ENCODE measurements around the gene AMOT.

AMOT gene

GRCh38 chrX:112840382-112841113, at the start of gene AMOT:
Gene AMOT, minus strand, starts transcription at chrX:112840831. Its CDS starts 17,705 bp downstream, at chrX:112823126.
- no peaks in the 10 kb centered on the region for H3K9me3 ChIP-seq (ENCODE audit: control insufficient read depth, low read length)
- peak within 1 kb of the TSS; percentile 57 for H3K9ac ChIP-seq (ENCODE audit: low read length)
- H3K4me3 ChIP-seq (ENCODE audit: low read length) = peak within 1 kb of the TSS; percentile 41
- H3K36me3 ChIP-seq (ENCODE audit: control insufficient read depth, insufficient read depth, low read length) = no peaks in the 10 kb centered on the region
- H3K4me1 ChIP-seq (ENCODE audit: control insufficient read depth, insufficient read depth, low read length) = peaks cover 4% of the 10 kb centered on the region
- no peaks in the 10 kb centered on the region for H3K27me3 ChIP-seq (ENCODE audit: control insufficient read depth, insufficient read depth, low read length)

GRCh38 chrX:112889400-112889799, 48.8 kb upstream of the AMOT start:
- Histone ChIP-seq H3K4me3 (ENCODE audit: low read length) (no peak overlapping the region), H3K36me3 (ENCODE audit: control insufficient read depth, insufficient read depth, low read length) (no peaks in the 10 kb centered on the region), H3K27me3 (ENCODE audit: control insufficient read depth, insufficient read depth, low read length) (no peaks in the 10 kb centered on the region), H3K4me1 (ENCODE audit: control insufficient read depth, insufficient read depth, low read length) (no peaks in the 10 kb centered on the region), H3K9me3 (ENCODE audit: control insufficient read depth, low read length) (no peaks in the 10 kb centered on the region), H3K9ac (ENCODE audit: low read length) (no peak overlapping the region)

GRCh38 chrX:112888916-112889315, 48.3 kb upstream of the AMOT start:
- Histone ChIP-seq H3K9ac (ENCODE audit: low read length) (no peak overlapping the region), H3K4me3 (ENCODE audit: low read length) (no peak overlapping the region), H3K36me3 (ENCODE audit: control insufficient read depth, insufficient read depth, low read length) (no peaks in the 10 kb centered on the region), H3K9me3 (ENCODE audit: control insufficient read depth, low read length) (no peaks in the 10 kb centered on the region), H3K27me3 (ENCODE audit: control insufficient read depth, insufficient read depth, low read length) (no peaks in the 10 kb centered on the region), H3K4me1 (ENCODE audit: control insufficient read depth, insufficient read depth, low read length) (no peaks in the 10 kb centered on the region)

GRCh38 chrX:112877771-112878173, 37.1 kb upstream of the AMOT start:
- Histone ChIP-seq H3K4me3 (ENCODE audit: low read length) (no peak overlapping the region), H3K36me3 (ENCODE audit: control insufficient read depth, insufficient read depth, low read length) (no peaks in the 10 kb centered on the region), H3K27me3 (ENCODE audit: control insufficient read depth, insufficient read depth, low read length) (no peaks in the 10 kb centered on the region), H3K4me1 (ENCODE audit: control insufficient read depth, insufficient read depth, low read length) (no peaks in the 10 kb centered on the region), H3K9me3 (ENCODE audit: control insufficient read depth, low read length) (no peaks in the 10 kb centered on the region), H3K9ac (ENCODE audit: low read length) (no peak overlapping the region)

GRCh38 chrX:112874614-112875013, 34.0 kb upstream of the AMOT start:
- Histone ChIP-seq H3K27me3 (ENCODE audit: control insufficient read depth, insufficient read depth, low read length) (no peaks in the 10 kb centered on the region), H3K9ac (ENCODE audit: low read length) (no peak overlapping the region), H3K4me3 (ENCODE audit: low read length) (no peak overlapping the region), H3K9me3 (ENCODE audit: control insufficient read depth, low read length) (no peaks in the 10 kb centered on the region), H3K4me1 (ENCODE audit: control insufficient read depth, insufficient read depth, low read length) (no peaks in the 10 kb centered on the region), H3K36me3 (ENCODE audit: control insufficient read depth, insufficient read depth, low read length) (no peaks in the 10 kb centered on the region)

- H3K27me3 ChIP-seq (ENCODE audit: control insufficient read depth, insufficient read depth, low read length) = no peaks in the 10 kb centered on the region
- H3K4me3 ChIP-seq (ENCODE audit: low read length) = no peak overlapping the region
- no peaks in the 10 kb centered on the region for H3K9me3 ChIP-seq (ENCODE audit: control insufficient read depth, low read length)
- no peaks in the 10 kb centered on the region for H3K4me1 ChIP-seq (ENCODE audit: control insufficient read depth, insufficient read depth, low read length)
- no peak overlapping the region for H3K9ac ChIP-seq (ENCODE audit: low read length)
- H3K36me3 ChIP-seq (ENCODE audit: control insufficient read depth, insufficient read depth, low read length) = no peaks in the 10 kb centered on the region
These were observed 33.5 kb upstream of the AMOT start for GRCh38 chrX:112874175-112874574.

GRCh38 chrX:112868586-112868985, 28.0 kb upstream of the AMOT start:
- Histone ChIP-seq H3K27me3 (ENCODE audit: control insufficient read depth, insufficient read depth, low read length) (no peaks in the 10 kb centered on the region), H3K4me1 (ENCODE audit: control insufficient read depth, insufficient read depth, low read length) (no peaks in the 10 kb centered on the region), H3K4me3 (ENCODE audit: low read length) (no peak overlapping the region), H3K9me3 (ENCODE audit: control insufficient read depth, low read length) (no peaks in the 10 kb centered on the region), H3K9ac (ENCODE audit: low read length) (no peak overlapping the region), H3K36me3 (ENCODE audit: control insufficient read depth, insufficient read depth, low read length) (no peaks in the 10 kb centered on the region)

GRCh38 chrX:112867570-112867969, 26.9 kb upstream of the AMOT start:
- no peaks in the 10 kb centered on the region for H3K9me3 ChIP-seq (ENCODE audit: control insufficient read depth, low read length)
- no peaks in the 10 kb centered on the region for H3K36me3 ChIP-seq (ENCODE audit: control insufficient read depth, insufficient read depth, low read length)
- H3K9ac ChIP-seq (ENCODE audit: low read length) = no peak overlapping the region
- H3K27me3 ChIP-seq (ENCODE audit: control insufficient read depth, insufficient read depth, low read length) = no peaks in the 10 kb centered on the region
- H3K4me3 ChIP-seq (ENCODE audit: low read length) = no peak overlapping the region
- H3K4me1 ChIP-seq (ENCODE audit: control insufficient read depth, insufficient read depth, low read length) = no peaks in the 10 kb centered on the region

- H3K4me1 ChIP-seq (ENCODE audit: control insufficient read depth, insufficient read depth, low read length) = no peaks in the 10 kb centered on the region
- H3K9ac ChIP-seq (ENCODE audit: low read length) = no peak overlapping the region
- H3K36me3 ChIP-seq (ENCODE audit: control insufficient read depth, insufficient read depth, low read length) = no peaks in the 10 kb centered on the region
- no peaks in the 10 kb centered on the region for H3K27me3 ChIP-seq (ENCODE audit: control insufficient read depth, insufficient read depth, low read length)
- H3K9me3 ChIP-seq (ENCODE audit: control insufficient read depth, low read length) = no peaks in the 10 kb centered on the region
- no peak overlapping the region for H3K4me3 ChIP-seq (ENCODE audit: low read length)
These were observed 25.5 kb upstream of the AMOT start for GRCh38 chrX:112866175-112866574.

GRCh38 chrX:112865464-112866025, 24.9 kb upstream of the AMOT start:
- H3K4me1 ChIP-seq (ENCODE audit: control insufficient read depth, insufficient read depth, low read length) = no peaks in the 10 kb centered on the region
- H3K9me3 ChIP-seq (ENCODE audit: control insufficient read depth, low read length) = no peaks in the 10 kb centered on the region
- no peaks in the 10 kb centered on the region for H3K36me3 ChIP-seq (ENCODE audit: control insufficient read depth, insufficient read depth, low read length)
- no peak overlapping the region for H3K4me3 ChIP-seq (ENCODE audit: low read length)
- H3K9ac ChIP-seq (ENCODE audit: low read length) = no peak overlapping the region
- H3K27me3 ChIP-seq (ENCODE audit: control insufficient read depth, insufficient read depth, low read length) = no peaks in the 10 kb centered on the region

- Histone ChIP-seq H3K36me3 (ENCODE audit: control insufficient read depth, insufficient read depth, low read length) (no peaks in the 10 kb centered on the region), H3K27me3 (ENCODE audit: control insufficient read depth, insufficient read depth, low read length) (no peaks in the 10 kb centered on the region), H3K4me1 (ENCODE audit: control insufficient read depth, insufficient read depth, low read length) (no peaks in the 10 kb centered on the region), H3K4me3 (ENCODE audit: low read length) (no peak overlapping the region), H3K9ac (ENCODE audit: low read length) (no peak overlapping the region), H3K9me3 (ENCODE audit: control insufficient read depth, low read length) (no peaks in the 10 kb centered on the region)
These were observed 23.2 kb upstream of the AMOT start for GRCh38 chrX:112863850-112864249.

- H3K4me3 ChIP-seq (ENCODE audit: low read length) = no peak overlapping the region
These were observed 16.8 kb upstream of the AMOT start for GRCh38 chrX:112857478-112857878.

More at GRCh38 chrX:112857478-112857878, 16.8 kb upstream of the AMOT start:
- Histone ChIP-seq H3K27me3 (ENCODE audit: control insufficient read depth, insufficient read depth, low read length) (no peaks in the 10 kb centered on the region), H3K4me1 (ENCODE audit: control insufficient read depth, insufficient read depth, low read length) (peaks cover 5% of the 10 kb centered on the region), H3K36me3 (ENCODE audit: control insufficient read depth, insufficient read depth, low read length) (no peaks in the 10 kb centered on the region), H3K9me3 (ENCODE audit: control insufficient read depth, low read length) (no peaks in the 10 kb centered on the region), H3K9ac (ENCODE audit: low read length) (no peak overlapping the region)

All from mucosa of stomach (tissue), 1 donor.